Activated T-helper 1 cell treated with anti-CD3 and anti-CD28 coated beads, Interleukin-12 subunit alpha, Interleukin-12 subunit beta, Interleukin-2, Interleukin-4 antibody, amounts not matched to agents 30 ng/mL and 10 ng/mL and 1 ng/mL, durations not matched to agents 14 hours and 24 hours and 36 hours (primary cell): ENCODE measurements around the gene PSD4. TPM values are rescaled to one million over a fixed set of nuclear protein-coding genes. Genes with fewer than 3 reads are reported as not detected.

ENCODE experiments used
- DNase-seq: peaks from one replicate; pipeline ENCODE4 v3.0.0; 2021; ENCODE audit warnings: low spot score
- H3K27ac Mint-ChIP-seq: one replicate; pipeline ENCODE4 v1.8.0; 2021; ENCODE audit warnings: mild to moderate bottlenecking, mixed read lengths
- H3K27me3 Mint-ChIP-seq: one replicate; pipeline ENCODE4 v1.8.0; 2022; ENCODE audit warnings: mild to moderate bottlenecking, moderate library complexity, mixed read lengths; ENCODE audit not compliant: insufficient read depth
- H3K36me3 Mint-ChIP-seq: one replicate; pipeline ENCODE4 v1.8.0; 2021; ENCODE audit warnings: low read depth, mixed read lengths
- H3K4me1 Mint-ChIP-seq: one replicate; pipeline ENCODE4 v1.8.0; 2021; ENCODE audit warnings: low read depth, mixed read lengths
- H3K4me3 Mint-ChIP-seq: one replicate; pipeline ENCODE4 v1.8.0; 2021; ENCODE audit warnings: mild to moderate bottlenecking, moderate library complexity, mixed read lengths
- H3K9me3 Mint-ChIP-seq: one replicate; pipeline ENCODE4 v1.8.0; 2021; ENCODE audit warnings: mixed read lengths
- intact Hi-C: fragments of 100-400 bp; cut with micrococcal nuclease; formaldehyde crosslinking; loops from one replicate; pipeline ENCODE4 v1.15.1; 2024
- total RNA-seq: library from RNA; stranded (reverse); gene quantifications from 2 replicates; pipeline ENCODE4 v1.2.3, GENCODE V29; 2022

Gene PSD4
- total RNA-seq, 1 donor from 2014 or later: 257 TPM

- H3K27ac Mint-ChIP-seq: no peak overlapping the region
- no peak overlapping the region for H3K4me3 Mint-ChIP-seq
- peaks cover 33% of the 10 kb centered on the region for H3K4me1 Mint-ChIP-seq
- intact Hi-C loops: loop anchor here (5.0 kb wide), 1 partner anchor 42 kb away; no protein-coding TSS in a partner anchor
- no peaks in the 10 kb centered on the region for H3K9me3 Mint-ChIP-seq
- no peaks in the 10 kb centered on the region for H3K36me3 Mint-ChIP-seq
- H3K27me3 Mint-ChIP-seq: peaks cover 6% of the 10 kb centered on the region
- DNase-seq: no peak
These were observed 18.4 kb upstream of the PSD4 start for GRCh38 chr2:113155331-113155730.

- DNase-seq: no peak
- Mint-ChIP-seq H3K9me3 (no peaks in the 10 kb centered on the region), H3K36me3 (no peaks in the 10 kb centered on the region), H3K4me1 (peaks cover 33% of the 10 kb centered on the region), H3K4me3 (peak overlapping the region; percentile 72), H3K27ac (peak overlapping the region; percentile 55), H3K27me3 (peaks cover 3% of the 10 kb centered on the region)
- intact Hi-C loops: loop anchor here (1.0 to 5.0 kb wide), 4 partner anchors 17 to 450 kb away; partner anchors contain the start of gene PSD4
These were observed 17.3 kb upstream of the PSD4 start for GRCh38 chr2:113156278-113157117.

GRCh38 chr2:113157118-113157896, 16.5 kb upstream of the PSD4 start:
- intact Hi-C loops: loop anchor here (1.0 to 5.0 kb wide), 4 partner anchors 16 to 451 kb away; partner anchors contain the start of gene PSD4
- Mint-ChIP-seq H3K9me3 (no peaks in the 10 kb centered on the region), H3K4me3 (peak overlapping the region; percentile 80), H3K4me1 (peaks cover 33% of the 10 kb centered on the region), H3K27ac (peak overlapping the region; percentile 55), H3K27me3 (no peaks in the 10 kb centered on the region), H3K36me3 (no peaks in the 10 kb centered on the region)
- peak; percentile 48 for DNase-seq

GRCh38 chr2:113157897-113158753, 15.6 kb upstream of the PSD4 start:
- peak overlapping the region; percentile 80 for H3K4me3 Mint-ChIP-seq
- no peak for DNase-seq
- peak overlapping the region; percentile 75 for H3K27ac Mint-ChIP-seq
- no peaks in the 10 kb centered on the region for H3K27me3 Mint-ChIP-seq
- no peaks in the 10 kb centered on the region for H3K36me3 Mint-ChIP-seq
- intact Hi-C loops: loop anchor here (1.0 to 5.0 kb wide), 4 partner anchors 15 to 451 kb away; partner anchors contain the start of gene PSD4
- no peaks in the 10 kb centered on the region for H3K9me3 Mint-ChIP-seq
- H3K4me1 Mint-ChIP-seq: peaks cover 41% of the 10 kb centered on the region

- intact Hi-C loops: loop anchor here (5.0 kb wide), 1 partner anchor 38 kb away; no protein-coding TSS in a partner anchor
- DNase-seq: no peak
- no peaks in the 10 kb centered on the region for H3K27me3 Mint-ChIP-seq
These were observed 14.8 kb upstream of the PSD4 start for GRCh38 chr2:113158884-113159553.

GRCh38 chr2:113160248-113160647, 13.5 kb upstream of the PSD4 start:
- Mint-ChIP-seq H3K4me1 (peaks cover 33% of the 10 kb centered on the region), H3K4me3 (no peak overlapping the region), H3K36me3 (no peaks in the 10 kb centered on the region), H3K27ac (no peak overlapping the region), H3K27me3 (no peaks in the 10 kb centered on the region), H3K9me3 (no peaks in the 10 kb centered on the region)
- intact Hi-C loops: no loop called here
- no peak for DNase-seq

More at GRCh38 chr2:113158884-113159553, 14.8 kb upstream of the PSD4 start:
- Mint-ChIP-seq H3K27ac (no peak overlapping the region), H3K4me1 (peaks cover 42% of the 10 kb centered on the region), H3K9me3 (no peaks in the 10 kb centered on the region), H3K36me3 (no peaks in the 10 kb centered on the region), H3K4me3 (no peak overlapping the region)

GRCh38 chr2:113160962-113161361, 12.8 kb upstream of the PSD4 start:
- Mint-ChIP-seq H3K27ac (no peak overlapping the region), H3K4me3 (no peak overlapping the region), H3K4me1 (peaks cover 30% of the 10 kb centered on the region), H3K9me3 (no peaks in the 10 kb centered on the region), H3K36me3 (no peaks in the 10 kb centered on the region), H3K27me3 (no peaks in the 10 kb centered on the region)
- no peak for DNase-seq
- intact Hi-C loops: no loop called here

- Mint-ChIP-seq H3K36me3 (no peaks in the 10 kb centered on the region), H3K4me3 (no peak overlapping the region), H3K4me1 (peaks cover 25% of the 10 kb centered on the region), H3K9me3 (no peaks in the 10 kb centered on the region), H3K27ac (no peak overlapping the region), H3K27me3 (no peaks in the 10 kb centered on the region)
- intact Hi-C loops: no loop called here
- no peak for DNase-seq
These were observed 11.6 kb upstream of the PSD4 start for GRCh38 chr2:113162173-113162572.

GRCh38 chr2:113162869-113163268, 10.9 kb upstream of the PSD4 start:
- Mint-ChIP-seq H3K4me3 (no peak overlapping the region), H3K9me3 (no peaks in the 10 kb centered on the region), H3K27ac (no peak overlapping the region), H3K27me3 (no peaks in the 10 kb centered on the region), H3K36me3 (no peaks in the 10 kb centered on the region), H3K4me1 (peaks cover 30% of the 10 kb centered on the region)
- no peak for DNase-seq
- intact Hi-C loops: no loop called here

GRCh38 chr2:113164215-113164929, 9.4 kb upstream of the PSD4 start:
- H3K27me3 Mint-ChIP-seq: no peaks in the 10 kb centered on the region
- H3K4me1 Mint-ChIP-seq: peaks cover 36% of the 10 kb centered on the region
- intact Hi-C loops: no loop called here
- H3K27ac Mint-ChIP-seq: no peak overlapping the region
- peaks cover 5% of the 10 kb centered on the region for H3K36me3 Mint-ChIP-seq
- no peak overlapping the region for H3K4me3 Mint-ChIP-seq
- no peaks in the 10 kb centered on the region for H3K9me3 Mint-ChIP-seq
- no peak for DNase-seq

GRCh38 chr2:113164930-113165585, 8.7 kb upstream of the PSD4 start:
- H3K27me3 Mint-ChIP-seq: no peaks in the 10 kb centered on the region
- intact Hi-C loops: no loop called here
- H3K4me3 Mint-ChIP-seq: no peak overlapping the region
- peaks cover 8% of the 10 kb centered on the region for H3K36me3 Mint-ChIP-seq
- no peak overlapping the region for H3K27ac Mint-ChIP-seq
- no peak for DNase-seq
- H3K9me3 Mint-ChIP-seq: peaks cover 5% of the 10 kb centered on the region
- H3K4me1 Mint-ChIP-seq: peaks cover 42% of the 10 kb centered on the region
